ENCODE measurements around the gene ZNF408.

DNA sequence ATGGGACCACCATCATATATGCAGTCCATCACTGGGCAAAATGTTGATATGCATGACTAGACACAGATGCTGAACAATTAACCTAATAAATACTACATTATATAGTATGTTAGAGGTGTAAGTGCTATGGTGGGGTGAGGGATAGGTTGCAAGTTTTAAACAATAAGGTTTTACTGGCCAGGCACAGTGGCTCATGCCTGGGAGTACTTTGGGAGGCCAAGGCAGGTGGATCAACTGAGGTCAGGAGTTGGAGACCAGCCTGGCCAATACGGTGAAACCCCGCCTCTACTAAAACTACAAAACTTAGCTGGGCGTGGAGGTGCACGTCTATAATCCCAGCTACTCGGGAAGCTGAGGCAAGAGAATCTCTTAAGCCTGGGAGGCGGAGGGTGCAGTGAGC is 46.3 kb downstream of the ZNF408 start:
- TF ChIP-seq CTCF (IDR thresholded peaks at IDR 0.05; ENCODE audit: extremely low read depth in 1 of 2, insufficient read depth in 1 of 2, low read depth in 1 of 2, low read length in 2 of 2) (no peak), POLR2AphosphoS5 (IDR thresholded peaks at IDR 0.05; ENCODE audit: insufficient read depth, low read depth, low read length) (no peak), JUN (IDR thresholded peaks at IDR 0.05; ENCODE audit: borderline replicate concordance, insufficient read depth, insufficient read length, low read depth) (no peak), EZH2 (IDR thresholded peaks at IDR 0.05; ENCODE audit: borderline replicate concordance, low read depth, low read length, severe bottlenecking) (no peak), FOS (IDR thresholded peaks at IDR 0.05; ENCODE audit: borderline replicate concordance, insufficient read depth, low read length) (no peak), GATA2 (IDR thresholded peaks at IDR 0.05; ENCODE audit: insufficient read depth, insufficient read length, low read depth, low read length) (no peak)
- TF ChIP-seq, protein P1, sequence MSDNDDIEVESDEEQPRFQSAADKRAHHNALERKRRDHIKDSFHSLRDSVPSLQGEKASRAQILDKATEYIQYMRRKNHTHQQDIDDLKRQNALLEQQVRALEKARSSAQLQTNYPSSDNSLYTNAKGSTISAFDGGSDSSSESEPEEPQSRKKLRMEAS (IDR thresholded peaks at IDR 0.05; ENCODE audit: insufficient read depth, insufficient read length), result no peak

All from endothelial cell of umbilical vein (primary cell).